NCI-H446 treated with DMSO at 0.1 percent for 48 hours (cell line): ENCODE results near the gene CDC27.
"Not testable (repeated sequence)": the region's sequence is repeated elsewhere in the genome, so short reads cannot be mapped to it uniquely, and the experiment has no call there.

Experiments
- DNase-seq: peaks from one replicate; lab custom pipeline; 2025; lab: John Stamatoyannopoulos, UW

Gene CDC27

DNA sequence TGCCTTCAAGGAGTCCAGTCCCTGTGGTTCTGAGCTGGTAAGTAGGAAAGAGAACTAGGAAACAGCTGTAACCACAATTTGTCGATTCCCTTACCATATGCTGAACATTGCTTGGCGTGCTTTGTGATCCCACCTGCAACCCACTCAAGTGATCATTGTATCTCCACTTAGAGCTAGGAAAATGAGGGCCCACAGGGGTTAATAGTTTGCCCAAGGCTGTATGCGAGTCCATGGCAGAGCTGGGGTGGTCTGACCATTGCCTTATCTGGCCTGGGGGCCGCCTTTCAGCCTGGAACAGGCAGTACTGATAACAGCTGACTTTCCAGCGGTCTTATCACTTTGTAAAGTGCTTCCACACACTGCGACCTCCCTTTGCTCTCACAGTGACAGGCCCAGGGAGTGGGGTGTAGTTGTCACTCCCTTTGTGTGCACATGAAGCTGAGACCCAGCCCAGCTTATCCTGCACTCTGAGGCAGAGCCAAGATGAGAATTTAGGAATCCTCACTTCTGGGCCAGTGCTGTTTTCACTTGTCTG, 29.9 kb upstream of the CDC27 start:
- DNase-seq = no peak

DNA sequence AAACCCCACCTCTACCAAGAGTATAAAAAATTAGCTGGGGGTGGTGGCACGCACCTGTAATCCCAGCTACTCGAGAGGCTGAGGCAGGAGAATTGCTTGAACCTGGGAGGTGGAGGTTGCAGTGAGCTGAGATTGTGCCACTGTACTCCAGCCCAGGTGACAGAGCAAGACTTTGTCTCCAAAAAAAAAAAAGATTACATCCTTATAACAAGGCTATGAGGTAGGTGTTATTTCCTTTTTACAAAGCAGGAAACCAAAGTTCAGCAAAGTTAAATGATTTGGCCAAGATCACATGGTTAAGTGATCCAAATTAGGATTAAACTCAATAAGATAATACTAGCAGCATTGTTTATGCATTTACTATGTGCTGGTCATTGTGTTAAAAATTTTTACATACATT, 28.2 kb upstream of the CDC27 start:
- not testable (repeated sequence) for DNase-seq

DNA sequence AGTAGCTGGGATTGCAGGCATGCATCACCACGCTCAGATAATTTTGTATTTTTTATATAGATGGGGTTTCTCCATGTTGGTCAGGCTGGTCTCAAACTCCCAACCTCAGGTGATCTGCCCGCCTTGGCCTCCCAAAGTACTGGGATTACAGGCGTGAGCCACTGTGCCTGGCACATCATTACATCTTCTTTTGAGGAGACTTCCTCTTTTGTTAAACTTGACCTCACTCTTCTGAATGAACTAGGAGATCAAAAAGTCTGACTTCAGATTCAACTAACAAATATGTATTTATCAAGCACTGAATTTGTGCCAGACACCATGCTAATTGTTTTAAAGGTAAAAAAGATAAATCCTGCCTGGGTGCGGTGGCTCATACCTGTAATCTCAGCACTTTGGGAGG, 27.7 kb upstream of the CDC27 start:
- DNase-seq = not testable (repeated sequence)

DNA sequence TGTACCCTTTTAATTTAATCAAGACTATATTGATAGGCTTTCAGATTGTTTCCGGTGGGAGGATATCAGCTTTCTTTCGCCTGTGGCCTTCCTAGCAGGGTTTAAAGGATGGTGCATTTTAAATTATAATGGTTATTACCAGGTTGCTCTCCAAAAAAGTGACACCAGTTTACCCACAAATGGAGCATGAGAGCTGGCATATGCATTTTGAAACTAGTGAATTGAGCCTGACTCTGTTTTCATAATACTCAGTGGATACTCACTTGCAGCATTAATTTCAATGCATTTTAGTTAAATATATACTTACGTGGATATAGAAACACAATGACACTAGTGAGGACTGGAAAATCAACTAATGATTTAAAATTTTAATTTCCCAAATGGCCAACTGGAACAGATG, 25.8 kb upstream of the CDC27 start:
- no peak for DNase-seq

DNA sequence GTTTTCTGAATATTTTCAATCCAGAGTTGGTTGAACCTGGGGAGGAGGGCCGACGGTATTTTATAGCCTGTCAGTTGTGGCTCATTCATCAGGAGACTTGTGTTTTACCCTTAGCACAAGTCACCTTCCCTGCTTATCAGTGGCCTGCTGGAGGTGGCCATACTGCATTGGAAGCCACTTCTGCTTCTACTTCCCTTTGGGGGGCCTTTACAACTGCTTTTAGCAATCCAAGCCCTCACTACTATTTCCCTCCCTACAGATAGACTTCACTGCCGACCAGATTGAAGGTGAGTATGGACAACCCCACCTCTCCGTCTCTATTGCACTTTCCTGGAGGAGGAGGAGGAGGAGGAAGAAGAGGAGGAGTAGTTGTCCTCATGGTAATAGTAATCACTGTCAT, 24.4 kb upstream of the CDC27 start:
- DNase-seq = no peak

DNA sequence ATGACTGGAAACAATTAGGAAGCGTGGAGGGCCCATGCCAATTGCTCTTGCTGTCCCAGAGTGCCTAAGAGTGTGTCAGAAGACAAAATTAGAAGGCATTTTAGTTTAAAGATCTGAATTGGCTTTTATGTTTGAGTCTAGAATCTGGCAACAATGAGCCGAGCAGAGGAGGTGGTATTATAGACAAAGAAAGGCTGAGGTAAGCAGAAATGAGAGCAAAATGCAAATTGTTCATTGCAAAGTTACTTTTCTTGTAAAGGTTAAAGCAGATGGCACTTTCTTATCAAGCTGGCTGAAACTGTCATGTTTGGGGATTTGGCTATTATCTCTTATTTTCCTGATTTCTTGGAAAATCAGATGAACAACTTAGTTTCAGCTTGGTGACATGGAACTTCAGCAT, 23.4 kb upstream of the CDC27 start:
- DNase-seq = no peak

DNA sequence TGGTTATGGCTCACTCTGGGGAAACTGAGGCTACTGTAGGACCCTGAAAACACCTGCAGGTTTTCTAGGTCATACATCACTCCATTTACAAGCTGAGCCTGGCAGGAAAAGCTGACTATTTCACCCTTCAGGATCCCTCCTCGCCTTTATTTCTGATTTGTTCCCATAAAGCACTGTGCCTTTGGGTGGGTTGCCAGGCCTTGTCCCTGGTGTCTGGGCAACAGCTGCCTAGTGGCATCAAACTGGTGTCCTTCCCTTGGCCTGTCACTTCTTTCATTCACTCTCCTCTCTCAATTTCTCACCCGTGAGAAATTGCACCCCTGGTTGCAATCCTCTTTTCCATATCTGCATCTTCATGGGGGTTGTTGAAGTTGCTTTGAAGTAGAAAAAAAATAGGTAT, 21.7 kb upstream of the CDC27 start:
- no peak for DNase-seq

DNA sequence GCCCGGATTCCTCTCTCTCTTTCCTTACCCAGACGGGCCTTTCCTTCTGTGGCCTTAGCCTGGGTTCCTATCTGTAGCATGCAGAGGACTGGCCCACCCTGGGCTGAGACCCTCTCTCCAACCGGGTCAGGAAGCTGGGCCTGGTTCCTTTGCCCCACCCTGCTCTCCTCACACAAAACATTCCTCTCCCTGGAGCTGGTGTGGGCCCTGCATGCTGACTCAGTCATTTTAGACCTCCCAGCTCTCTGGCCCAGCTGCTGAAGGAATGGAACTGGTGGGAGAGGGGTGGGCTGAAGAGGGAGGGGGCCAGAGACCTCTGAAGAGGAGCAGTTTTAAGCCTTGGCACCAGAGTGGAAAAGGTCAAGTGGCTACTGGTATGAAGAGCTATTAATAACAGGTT, 21.0 kb upstream of the CDC27 start:
- DNase-seq = no peak

DNA sequence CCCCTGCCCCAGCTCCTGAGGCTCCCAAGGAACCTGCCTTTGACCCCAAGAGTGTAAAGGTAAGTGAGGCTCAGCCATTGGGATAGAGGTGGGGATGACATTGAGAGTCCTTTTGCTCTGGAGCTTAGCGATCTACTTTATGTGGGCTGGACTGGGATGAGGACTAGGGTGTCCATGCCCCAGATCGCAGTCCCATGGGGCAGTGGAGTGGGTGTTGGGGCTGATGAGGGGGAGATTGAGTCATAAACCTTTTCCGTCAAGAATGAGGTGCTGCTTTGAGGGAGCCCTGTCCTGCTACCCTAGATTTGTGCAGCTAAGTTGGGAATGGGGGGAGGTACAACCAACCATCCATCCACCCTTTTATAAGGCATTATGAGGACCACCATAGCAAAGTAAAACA, 20.4 kb upstream of the CDC27 start:
- no peak for DNase-seq

DNA sequence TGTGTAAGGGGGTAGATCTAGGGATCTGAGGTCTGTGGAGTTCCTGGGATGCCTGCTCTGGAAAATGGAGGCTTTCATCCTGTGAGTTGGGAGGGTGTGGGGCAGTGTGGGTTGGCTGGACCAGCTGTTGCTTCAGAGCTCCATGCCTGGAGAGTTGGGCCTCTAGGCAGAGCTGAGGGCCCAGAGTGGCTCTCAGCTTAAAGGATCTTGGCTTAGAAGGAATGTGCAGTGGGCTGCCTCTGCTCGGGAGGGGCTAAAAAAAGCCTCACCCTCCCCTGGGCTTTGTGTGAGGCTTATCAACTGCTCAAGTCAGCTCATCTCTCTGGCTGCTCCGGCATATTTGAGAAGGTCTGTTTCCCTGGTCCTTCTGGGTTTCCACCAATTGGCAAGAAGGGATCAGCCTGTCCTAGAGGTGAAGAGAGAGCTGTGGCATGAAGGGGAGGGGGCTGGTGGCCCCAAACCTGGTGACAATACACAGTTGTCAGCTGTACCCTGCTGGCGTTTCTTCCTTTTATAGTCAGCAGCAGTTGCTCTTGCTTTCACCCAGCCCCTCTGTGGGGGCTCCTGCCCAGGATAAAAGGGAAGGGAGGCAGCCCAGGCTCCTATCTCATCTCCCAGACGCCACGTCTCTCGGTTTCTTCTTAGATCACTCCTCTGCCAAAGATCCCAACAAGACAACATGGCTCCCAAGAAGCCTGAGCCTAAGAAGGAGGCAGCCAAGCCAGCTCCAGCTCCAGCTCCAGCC, 19.8 kb upstream of the CDC27 start, which contains the start of gene MYL4:
TSS of gene MYL4 (plus strand) at position 605 of the 745 bp plus-strand sequence. CDS start at position 680, 75 bp downstream.
- no peak for DNase-seq

DNA sequence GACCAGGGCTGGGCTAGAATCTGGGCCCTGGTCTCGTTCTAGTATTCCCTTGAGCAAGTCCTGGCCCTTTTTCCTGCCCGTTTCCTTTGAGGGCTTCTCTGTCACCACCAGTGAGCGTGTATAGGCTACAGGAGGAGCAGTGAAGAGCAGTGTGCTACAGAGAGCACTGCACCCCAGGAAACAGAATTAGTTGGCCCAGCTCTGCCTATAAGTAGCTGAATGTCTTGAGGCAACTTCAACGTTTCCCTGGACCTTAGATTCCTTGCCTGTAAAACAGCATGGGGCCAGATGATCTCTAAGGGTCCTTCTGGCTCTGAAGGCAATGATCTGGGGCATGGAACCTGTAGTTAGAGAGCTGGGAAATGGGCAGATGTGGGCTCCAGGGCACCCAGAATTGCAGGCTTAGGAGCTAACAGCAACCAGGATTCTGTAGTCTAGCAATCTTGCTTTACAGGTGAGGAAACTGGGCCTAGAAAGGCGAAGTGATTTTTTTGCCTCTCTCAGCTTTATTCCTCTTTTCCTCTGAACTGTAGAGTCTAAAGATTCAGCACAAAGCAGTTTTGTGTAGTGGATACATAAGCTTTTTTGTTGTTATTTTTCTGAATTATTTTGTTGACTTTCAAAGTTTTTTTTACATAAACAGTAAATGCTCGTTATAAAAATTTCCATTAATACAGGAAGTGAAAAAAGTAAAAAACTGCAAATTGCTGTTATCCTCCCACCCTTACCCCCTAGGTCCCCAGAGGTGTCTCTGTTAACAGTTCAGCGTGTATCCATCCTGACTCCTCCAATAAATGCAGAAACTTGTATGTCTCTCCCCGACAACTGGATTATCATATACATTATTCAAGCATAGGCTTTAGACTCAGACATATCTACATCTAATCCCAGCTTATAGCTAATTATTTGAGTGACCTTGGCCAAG, 18.3 kb upstream of the CDC27 start:
- no peak for DNase-seq

DNA sequence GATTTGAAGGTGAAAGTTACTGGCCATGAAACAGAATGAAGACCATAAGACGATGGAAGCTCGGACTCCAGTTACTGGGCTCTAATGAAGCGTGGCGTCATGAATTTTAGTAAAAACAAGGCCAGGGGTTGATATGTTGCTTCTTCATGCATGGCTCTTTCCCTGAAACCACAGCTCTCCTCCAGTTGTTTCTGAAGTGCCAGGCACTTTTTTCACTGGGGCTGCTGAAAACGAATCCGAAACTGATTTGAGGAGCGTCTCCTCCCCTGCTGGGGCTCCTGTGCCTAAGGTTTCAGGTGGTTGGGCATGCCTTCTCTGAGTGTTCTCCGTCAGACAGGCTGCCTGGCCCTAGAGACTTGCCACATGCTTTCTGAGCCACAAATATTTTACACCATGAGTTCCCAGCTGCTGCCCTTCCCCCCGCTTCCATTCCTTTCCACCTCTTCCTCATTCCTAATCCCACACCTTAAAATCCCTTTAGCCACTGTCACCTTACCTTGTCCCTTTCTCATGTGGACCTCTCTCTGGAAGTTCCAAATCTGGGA, 16.4 kb upstream of the CDC27 start:
- DNase-seq = no peak

DNA sequence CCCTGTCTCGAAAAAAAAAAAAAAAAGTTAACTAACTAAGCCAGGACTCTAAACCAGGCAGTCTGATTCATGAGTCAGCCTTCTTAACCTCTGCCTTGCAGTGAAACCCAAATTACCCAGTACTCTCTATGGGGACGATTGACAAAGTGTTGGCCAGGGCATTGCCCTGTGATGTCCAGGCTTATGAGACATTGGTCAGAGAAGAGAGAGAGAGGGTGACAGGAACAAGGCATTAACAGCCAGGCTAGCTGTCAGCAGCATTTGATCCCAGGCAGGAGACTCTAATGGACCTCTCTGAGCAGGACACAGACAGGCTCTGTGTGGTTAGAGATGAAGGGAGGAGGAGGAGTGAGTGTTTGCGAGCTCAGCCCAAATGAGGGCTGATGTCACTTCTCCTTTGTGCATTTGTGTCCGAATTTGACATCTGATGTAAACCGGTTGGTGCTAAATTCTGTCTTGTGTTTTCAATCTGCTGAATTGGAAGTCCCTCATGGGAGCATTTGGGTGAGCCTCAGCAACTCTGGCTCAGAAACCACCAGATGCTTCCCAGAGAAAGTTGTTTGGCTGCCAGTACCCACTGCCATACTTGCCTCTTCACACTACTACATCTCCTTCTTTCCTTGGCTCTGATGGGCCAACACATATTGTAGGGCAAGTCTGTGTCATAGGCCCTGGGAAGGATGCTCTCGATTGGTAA, 15.8 kb upstream of the CDC27 start:
- DNase-seq = peak; percentile 56

DNA sequence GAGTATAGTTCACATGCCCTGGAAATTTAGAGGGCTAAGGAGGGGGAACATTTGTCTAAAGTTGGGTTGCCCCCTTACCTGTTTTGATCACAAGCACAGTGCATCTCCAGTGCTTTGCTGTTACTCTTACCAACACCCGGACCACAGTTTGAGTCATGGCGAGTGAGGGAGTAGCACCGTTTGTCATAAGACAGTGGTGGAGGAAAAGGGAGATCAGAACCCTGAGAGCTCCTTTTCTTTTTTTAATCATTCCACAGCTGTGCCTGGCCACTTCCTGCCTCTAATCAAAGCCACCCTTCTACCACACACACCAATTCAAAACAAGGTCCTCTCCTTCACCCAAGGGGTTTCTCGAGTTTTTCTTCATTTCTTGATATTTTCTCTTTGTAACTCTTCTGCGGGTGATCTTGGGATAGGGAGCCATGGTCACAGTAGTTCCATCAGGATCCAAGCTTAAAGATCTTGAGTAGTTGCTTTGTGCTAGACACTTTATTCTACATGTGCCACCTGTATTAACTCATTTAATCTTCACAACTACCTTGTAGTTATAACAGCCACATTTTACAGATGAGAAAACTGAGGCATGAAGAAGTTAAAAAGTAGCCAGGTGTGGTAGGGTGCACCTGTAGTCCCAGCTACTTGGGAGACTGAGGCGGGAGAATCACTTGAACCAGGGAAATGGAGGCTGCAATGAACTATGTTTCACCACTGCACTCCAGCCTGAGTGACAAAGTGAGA, 15.1 kb upstream of the CDC27 start:
- no peak for DNase-seq

DNA sequence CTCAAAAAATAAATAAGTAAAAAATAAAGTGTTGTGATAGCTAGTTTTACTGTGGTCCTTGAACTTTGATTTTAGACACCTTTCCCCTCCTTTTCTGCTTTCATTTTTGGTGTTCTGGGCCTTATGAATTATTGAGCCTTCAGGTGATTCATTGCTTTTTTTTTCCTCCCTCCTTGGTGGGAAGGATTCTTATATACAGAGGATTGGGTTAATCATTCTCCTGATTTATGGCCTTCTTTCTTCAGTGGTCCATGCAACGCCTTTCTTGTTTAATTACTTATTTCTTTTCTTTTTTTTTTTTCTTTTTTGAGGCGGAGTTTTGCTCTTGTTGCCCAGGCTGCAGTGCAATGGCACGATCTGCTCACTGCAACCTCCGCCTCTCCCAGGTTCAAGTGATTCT, 12.1 kb upstream of the CDC27 start:
- DNase-seq = no peak

DNA sequence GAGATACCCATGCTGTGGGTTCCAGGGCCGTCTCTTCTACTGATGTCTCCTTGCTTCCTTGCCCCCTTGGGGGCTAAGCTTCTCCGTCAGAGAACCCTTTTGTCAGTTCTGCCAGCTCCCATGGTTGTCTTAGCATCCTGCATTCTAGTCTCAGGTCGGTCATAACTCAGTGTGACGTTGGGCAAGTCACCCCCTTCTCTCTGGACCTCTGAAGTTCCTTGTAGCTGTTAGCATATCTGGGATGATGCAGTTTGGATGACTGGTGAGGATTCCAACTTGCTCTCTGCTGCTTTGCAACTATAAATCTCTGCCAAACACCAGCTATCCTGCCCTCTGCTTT, 11.2 kb upstream of the CDC27 start:
- no peak for DNase-seq

DNA sequence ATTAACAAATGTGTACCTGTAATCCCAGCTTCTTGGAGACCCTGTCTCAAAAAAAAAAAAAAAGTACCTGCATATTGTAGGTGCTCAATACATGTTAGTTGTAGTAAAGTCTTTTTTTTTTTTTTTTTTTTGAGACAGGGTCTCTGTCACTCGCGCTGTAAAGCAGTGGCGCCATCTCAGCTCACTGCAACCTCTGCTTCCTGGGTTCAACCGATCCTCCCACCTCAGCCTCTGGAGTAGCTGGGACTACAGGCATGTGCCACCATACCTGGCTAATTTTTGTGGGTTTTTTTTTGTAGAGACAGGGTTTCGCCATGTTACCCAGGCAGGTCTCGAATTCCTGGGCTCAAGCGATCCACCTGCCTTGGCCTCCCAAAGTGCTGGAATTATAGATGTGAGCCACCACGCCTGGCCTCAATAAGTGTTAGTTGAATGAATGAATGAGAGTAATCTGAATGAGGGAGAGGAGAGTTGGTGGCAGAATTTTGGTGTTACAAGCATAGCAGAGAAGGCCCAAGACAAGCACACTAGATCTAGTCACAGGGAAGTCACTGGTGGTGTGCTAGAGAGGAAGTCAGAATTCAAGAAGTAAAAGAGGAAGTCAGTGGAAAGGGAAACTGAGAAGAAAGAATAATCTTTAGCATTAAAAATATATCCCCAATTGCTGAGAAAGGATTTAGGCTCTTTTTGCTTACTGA, 10.7 kb upstream of the CDC27 start:
- DNase-seq = no peak

DNA sequence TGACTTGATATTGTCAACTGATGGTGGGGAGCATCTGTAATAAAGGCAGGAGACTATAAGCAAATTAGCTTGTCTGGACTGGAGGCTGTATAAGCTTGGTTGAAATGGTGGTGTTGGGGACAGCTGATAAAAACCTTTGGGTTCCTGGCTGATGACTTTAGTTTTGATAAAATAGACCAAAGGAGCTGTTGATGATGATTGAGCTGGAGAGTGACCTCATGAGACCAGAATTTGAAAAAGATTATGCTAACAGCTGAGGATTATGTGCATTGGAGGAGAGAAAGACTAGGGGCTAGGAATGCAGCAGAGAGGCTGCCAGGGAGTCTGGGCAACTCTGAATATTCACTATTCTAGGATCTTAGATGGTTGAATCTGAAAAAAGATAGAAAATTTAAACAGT, 8.7 kb upstream of the CDC27 start:
- no peak for DNase-seq

DNA sequence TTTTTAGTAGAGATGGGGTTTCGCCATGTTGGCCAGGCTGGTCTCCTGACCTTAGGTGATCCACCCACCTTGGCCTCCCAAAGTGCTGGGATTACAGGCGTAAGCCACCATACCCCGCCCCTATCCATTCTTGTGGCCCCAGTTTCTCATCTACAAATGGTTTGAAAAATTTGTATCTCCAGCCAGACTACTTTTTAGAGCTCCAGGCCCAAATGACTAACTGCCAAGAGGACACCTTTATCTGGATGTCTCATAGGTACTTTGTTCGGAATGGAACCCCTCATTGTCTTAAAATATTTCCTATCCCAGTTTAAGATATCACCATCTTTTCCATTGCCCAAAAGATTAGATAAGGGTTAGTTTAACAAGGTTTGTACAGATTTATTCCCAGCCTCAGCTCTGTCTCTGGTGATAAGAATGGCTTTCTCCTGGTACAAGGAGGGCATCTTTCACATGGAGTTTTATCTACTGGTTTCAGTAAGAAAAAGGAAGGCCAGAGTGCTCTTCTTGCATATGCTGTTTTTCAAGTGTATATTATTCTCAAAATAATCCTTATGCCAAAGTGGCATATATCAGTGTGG, 4.9 kb upstream of the CDC27 start:
- DNase-seq = no peak

DNA sequence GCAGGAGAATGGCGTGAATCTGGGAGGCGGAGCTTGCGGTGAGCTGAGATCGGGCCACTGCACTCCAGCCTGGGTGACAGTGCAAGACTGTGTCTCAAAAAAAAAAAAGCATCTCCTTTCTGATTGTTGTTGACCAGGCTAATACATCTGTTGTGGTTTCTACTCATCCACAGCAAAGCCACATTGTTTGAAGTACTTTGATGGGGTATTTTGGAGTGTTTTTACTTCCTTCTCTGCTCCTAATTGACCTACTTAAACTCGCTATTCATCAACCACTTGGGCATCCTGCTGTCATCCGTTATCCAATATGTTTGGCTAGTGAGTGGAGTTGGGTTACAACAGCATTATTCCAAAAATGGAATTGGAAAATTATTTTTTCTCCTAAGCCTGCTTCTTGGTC, 3.5 kb upstream of the CDC27 start:
- no peak for DNase-seq

DNA sequence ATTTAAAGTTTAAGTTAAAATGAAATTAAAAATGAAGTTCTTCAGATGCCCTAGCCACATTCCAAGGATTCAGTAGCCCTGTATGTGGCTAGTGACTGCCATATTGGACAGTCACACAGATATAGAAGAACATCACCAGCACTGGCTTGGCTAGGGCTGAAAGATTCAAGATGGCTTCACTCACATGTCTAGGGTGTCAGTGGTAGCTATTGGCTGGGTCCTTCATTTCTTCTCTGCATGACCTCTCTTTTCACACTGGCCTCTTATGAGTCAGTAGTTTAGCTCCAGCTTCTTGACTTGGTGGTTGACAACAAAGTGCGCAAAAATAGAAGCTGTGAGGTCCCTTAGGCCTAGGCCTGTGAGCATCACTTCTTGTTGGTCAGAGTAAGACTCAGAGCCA, 1.7 kb upstream of the CDC27 start:
- no peak for DNase-seq
